Fibroblast of upper back skin (primary cell): Measurements from ENCODE around the gene TOGARAM2.
"Not testable (repeated sequence)": the region's sequence is repeated elsewhere in the genome, so short reads cannot be mapped to it uniquely, and the experiment has no call there.

Experiments
- DNase-seq: peaks from one replicate; pipeline ENCODE4 v3.0.0-alpha.2; 2013

The TOGARAM2 gene

DNA sequence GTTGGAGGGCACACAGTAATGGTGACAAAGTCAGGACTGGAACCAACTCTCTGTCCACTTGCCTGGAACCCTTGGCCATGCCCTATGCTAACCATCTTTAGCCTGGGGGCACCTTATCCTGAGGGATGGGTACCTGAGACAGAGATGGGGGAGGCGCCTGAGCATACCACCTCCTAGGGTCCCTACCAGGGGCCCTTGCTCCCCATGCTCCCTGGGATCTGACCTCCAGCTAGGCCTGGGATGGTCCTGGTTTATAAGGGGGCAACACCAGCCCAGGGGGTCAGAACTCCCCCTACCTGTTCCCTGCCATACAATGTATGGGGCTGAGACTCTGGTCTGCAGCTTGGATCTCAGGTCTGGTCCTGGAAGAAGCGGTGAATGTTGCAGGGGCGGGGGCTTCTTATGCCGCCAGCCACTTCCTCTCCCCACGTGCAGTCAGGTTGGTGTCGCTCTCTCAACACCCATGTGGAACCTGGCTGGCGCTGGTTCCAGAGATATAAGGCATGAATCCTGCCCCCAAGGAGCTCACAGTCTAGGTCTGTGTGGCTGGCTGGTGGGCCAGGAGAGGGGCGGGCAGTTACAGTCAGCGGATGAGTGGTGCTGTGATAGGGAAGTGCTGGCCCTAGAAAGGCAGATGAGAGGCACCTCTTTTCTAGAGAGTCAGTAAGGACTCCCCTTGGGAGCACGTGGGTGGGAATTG is 3.8 kb upstream of the TOGARAM2 start:
- no peak for DNase-seq

GRCh38 chr2:28978001-28978400 is 3.1 kb upstream of the TOGARAM2 start:
- DNase-seq: not testable (repeated sequence)

- DNase-seq: no peak
Measured at GRCh38 chr2:28978606-28979005, 2.5 kb upstream of the TOGARAM2 start.

- no peak for DNase-seq
Measured at GRCh38 chr2:28979041-28979440, 2.1 kb upstream of the TOGARAM2 start.

DNA sequence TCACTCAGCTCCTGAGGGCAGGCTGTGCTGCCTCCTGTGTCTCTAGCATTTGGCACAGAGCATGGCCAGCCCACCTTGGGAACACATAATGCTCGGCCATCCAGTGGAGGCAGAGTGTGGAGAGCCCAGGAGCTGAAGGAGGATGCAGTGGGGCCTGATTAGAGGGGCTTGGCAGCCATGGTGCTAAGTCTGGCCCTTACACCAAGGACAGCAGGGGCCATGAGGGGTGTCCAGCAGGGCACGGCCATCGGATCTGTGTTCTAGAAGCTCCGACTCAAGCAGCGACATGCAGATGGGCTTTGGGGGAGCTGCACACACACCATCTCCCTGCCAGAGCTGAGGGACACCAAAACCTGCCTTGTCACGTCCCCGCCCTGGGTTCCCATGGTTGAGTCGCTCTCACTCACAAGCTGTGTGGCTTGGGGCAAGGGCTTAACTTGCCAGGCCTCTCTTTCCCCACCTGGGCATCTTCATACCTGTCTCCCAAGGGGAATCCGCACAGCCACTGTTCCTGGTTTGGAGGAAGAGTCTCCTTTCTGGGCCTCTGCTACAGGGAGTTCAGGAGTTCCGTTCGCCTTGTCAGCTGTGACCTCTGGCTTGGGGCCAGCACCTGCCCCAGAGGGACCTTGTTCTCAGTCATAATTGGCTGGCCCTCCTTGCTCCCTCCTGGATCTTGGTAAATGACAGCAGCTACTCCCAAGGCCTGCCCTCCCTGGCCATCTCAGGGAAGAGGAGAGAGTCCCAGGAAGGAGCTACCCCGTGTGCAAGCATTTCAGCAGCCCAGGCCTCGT is 1.3 kb upstream of the TOGARAM2 start:
- no peak for DNase-seq

GRCh38 chr2:28980368-28981015 is 606 bp upstream of the TOGARAM2 start:
- no peak for DNase-seq

- no peak for DNase-seq
Measured at GRCh38 chr2:28981620-28982376, 700 bp downstream of the TOGARAM2 start.

- no peak for DNase-seq
Measured at GRCh38 chr2:28982381-28982950, 1.4 kb downstream of the TOGARAM2 start.

GRCh38 chr2:28986429-28986828 is 5.3 kb downstream of the TOGARAM2 start:
- DNase-seq: no peak

GRCh38 chr2:28989973-28990372 is 8.9 kb downstream of the TOGARAM2 start:
- no peak for DNase-seq

- no peak for DNase-seq
Measured at GRCh38 chr2:28990445-28990844, 9.3 kb downstream of the TOGARAM2 start.

DNA sequence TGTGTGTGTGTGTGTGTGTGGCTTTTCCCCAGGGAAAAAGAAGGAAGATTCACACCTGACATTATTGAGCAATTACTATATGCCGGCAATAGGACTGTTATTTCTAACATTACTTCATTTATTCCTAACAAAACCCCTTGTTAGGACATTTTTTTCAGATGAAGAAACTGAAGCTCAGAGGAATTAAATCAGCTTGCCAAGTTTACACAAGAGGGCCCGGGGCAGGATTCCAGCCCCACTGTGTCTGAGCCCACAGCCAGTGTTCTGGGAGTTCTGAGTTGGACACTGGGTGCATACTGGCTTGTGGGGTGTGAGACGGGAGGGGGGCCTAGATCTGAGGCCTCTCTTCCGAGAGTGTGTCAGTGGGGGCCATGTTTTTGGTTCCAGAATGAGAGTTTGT is 9.9 kb downstream of the TOGARAM2 start:
- peak; percentile 16 for DNase-seq

- no peak for DNase-seq
Measured at GRCh38 chr2:28991460-28991859, 10.4 kb downstream of the TOGARAM2 start.

GRCh38 chr2:28993206-28993960 is 12.3 kb downstream of the TOGARAM2 start:
- no peak for DNase-seq

GRCh38 chr2:28994074-28994473 is 13.0 kb downstream of the TOGARAM2 start:
- DNase-seq: no peak

DNA sequence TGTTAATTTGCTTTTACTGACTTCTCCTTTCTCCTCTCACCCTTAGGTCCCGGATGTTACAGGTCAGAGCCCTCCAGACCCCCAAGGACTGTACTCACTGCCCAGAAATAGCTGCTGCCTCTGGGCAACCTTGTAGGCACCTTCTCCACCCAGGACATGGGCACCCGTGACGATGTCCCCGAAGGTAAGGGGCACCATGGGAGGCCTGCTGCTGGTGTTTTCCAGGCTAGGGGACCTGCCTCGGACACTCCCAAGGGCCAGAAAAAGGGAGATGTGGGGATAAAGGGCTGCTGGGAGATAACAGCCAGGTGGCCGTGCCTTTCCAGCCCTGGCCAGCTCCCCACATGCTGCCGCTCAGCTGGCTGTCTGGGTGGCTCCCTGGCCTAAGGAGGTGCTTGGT is 13.6 kb downstream of the TOGARAM2 start:
- DNase-seq: no peak

GRCh38 chr2:28995765-28996750 is 15.0 kb downstream of the TOGARAM2 start:
- DNase-seq: no peak

DNA sequence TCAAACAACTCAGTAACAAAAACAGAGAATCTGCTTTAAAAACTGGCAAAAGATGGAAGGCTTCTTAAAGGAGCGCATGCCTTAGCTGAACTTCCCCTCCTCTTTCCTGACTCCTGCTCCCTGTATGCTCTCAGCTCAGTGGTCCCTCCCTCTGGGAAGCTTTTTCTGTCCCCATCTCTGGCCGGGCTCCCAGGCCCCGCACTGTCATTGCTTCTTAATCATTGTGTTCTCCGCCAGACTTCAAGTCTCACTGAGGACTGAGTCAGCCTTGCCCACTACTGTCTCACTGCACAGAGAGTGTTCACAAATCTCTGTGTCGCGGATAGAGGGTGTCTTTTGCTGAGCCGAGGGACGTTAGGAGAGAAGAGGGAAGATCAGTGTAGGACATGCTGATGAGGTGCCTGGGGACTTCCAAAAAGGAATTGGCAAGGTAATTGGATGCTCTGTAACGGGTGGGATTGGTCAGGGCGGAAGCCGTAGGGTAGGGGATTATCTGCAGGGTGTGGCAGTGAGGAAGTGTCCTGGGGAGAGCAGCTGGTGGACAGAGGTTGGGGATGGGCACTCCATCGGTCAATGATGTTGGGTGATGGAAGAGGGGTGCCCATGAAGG is 16.2 kb downstream of the TOGARAM2 start:
- DNase-seq: peak; percentile 10

DNA sequence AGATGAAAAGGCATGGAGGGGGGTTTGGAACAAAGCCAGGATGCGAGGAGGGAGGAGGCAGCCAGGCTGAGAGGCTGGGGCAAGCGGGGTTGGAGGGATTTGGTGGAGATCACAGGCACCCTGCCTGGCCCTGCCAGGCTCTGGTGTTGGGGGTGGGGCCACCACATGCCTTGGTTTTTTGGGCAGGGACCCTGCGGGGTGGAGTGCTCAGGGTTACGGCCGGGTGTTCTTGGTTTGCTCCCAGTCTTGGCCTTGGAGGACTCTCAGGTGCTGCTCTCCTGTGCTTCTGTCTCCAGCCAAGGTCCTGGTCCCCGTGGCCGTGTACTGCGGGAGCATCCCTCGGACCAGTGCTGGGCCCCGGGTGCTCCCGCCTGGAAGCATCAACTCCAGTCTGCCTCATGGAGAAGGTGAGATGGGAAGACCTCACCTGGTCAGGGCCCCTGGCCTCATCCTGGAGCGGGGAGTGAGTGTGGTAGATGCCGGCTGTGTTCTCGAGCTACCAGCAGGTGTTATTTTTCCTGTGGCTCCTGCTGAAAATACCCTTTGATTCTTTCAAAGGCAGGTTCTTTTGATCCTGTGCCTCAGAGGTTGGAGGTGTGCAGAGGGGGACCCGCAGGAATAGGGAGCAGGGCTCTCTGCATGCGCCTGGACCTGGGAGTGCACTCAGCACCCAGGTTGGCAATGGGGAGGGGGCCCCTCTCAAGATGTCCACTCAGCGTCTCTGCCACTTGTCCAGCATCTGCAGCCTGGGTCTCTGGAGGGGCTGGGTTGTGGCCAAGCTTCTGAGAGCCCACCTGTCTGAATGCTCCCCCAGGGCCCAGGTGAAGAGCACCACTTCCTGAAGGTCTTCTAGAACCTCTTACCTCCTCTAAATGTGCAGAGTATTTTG is 17.0 kb downstream of the TOGARAM2 start:
- DNase-seq: no peak
